Progenitor cell of endocrine pancreas (in vitro differentiated cells): Measurements from ENCODE around the gene KCNH1. TPM values are rescaled to one million over a fixed set of nuclear protein-coding genes. Genes with fewer than 3 reads are reported as not detected.

ENCODE experiments used
- DNase-seq: peaks from one replicate; pipeline ENCODE4 v3.0.0; 2021; ENCODE audit warnings: low spot score; ENCODE audit not compliant: unreplicated experiment
- H3K27ac Mint-ChIP-seq: 2 replicates; pipeline ENCODE4 v1.8.0; 2021; ENCODE audit warnings: mild to moderate bottlenecking, moderate library complexity, mixed read lengths
- H3K27me3 Mint-ChIP-seq: 2 replicates; pipeline ENCODE4 v1.8.0; 2021; ENCODE audit warnings: mixed read lengths
- H3K36me3 Mint-ChIP-seq: 2 replicates; pipeline ENCODE4 v1.8.0; 2022; ENCODE audit warnings: mixed read lengths; ENCODE audit not compliant: insufficient read depth
- H3K4me1 Mint-ChIP-seq: 2 replicates; pipeline ENCODE4 v1.8.0; 2021; ENCODE audit warnings: low read depth, mixed read lengths
- H3K4me3 Mint-ChIP-seq: 2 replicates; pipeline ENCODE4 v1.8.0; 2021; ENCODE audit warnings: low read depth, mild to moderate bottlenecking, moderate library complexity, mixed read lengths
- H3K9me3 Mint-ChIP-seq: 2 replicates; pipeline ENCODE4 v1.8.0; 2021; ENCODE audit warnings: low read depth, mixed read lengths
- CTCF ChIP-seq: fragments of 200-600 bp; sonication (generic); IDR thresholded peaks from one replicate; pipeline ENCODE4 v1.5.0; 2021; ENCODE audit warnings: antibody characterized with exemption, mild to moderate bottlenecking; ENCODE audit not compliant: unreplicated experiment
- total RNA-seq: library from RNA; stranded (reverse); gene quantifications from 2 replicates; pipeline ENCODE4 v1.2.1, GENCODE V29; 2021

Gene KCNH1
- total RNA-seq, 1 donor from 2014 or later, result 0.38 TPM

- Mint-ChIP-seq H3K4me3 (no peak overlapping the region), H3K9me3 (no peaks in the 10 kb centered on the region), H3K36me3 (no peaks in the 10 kb centered on the region), H3K27me3 (peaks cover 11% of the 10 kb centered on the region), H3K4me1 (no peaks in the 10 kb centered on the region), H3K27ac (no peak overlapping the region)
- TF ChIP-seq CTCF, result no peak
- DNase-seq, result no peak
Observed at GRCh38 chr1:210739627-210740026, 394.3 kb downstream of the KCNH1 start.

GRCh38 chr1:210738256-210738655, 395.7 kb downstream of the KCNH1 start:
- Mint-ChIP-seq H3K4me3 (no peak overlapping the region), H3K9me3 (no peaks in the 10 kb centered on the region), H3K4me1 (no peaks in the 10 kb centered on the region), H3K36me3 (no peaks in the 10 kb centered on the region), H3K27me3 (peaks cover 11% of the 10 kb centered on the region), H3K27ac (no peak overlapping the region)
- no peak for DNase-seq
- no peak for TF ChIP-seq CTCF

GRCh38 chr1:210736713-210737112, 397.2 kb downstream of the KCNH1 start:
- Mint-ChIP-seq H3K27ac (no peak overlapping the region), H3K4me1 (no peaks in the 10 kb centered on the region), H3K27me3 (peaks cover 11% of the 10 kb centered on the region), H3K9me3 (no peaks in the 10 kb centered on the region), H3K36me3 (no peaks in the 10 kb centered on the region), H3K4me3 (no peak overlapping the region)
- TF ChIP-seq CTCF, result no peak
- no peak for DNase-seq

GRCh38 chr1:210731597-210731996, 402.4 kb downstream of the KCNH1 start:
- no peaks in the 10 kb centered on the region for H3K4me1 Mint-ChIP-seq
- DNase-seq, result no peak
- H3K9me3 Mint-ChIP-seq, result no peaks in the 10 kb centered on the region
- H3K27ac Mint-ChIP-seq, result no peak overlapping the region
- peaks cover 8% of the 10 kb centered on the region for H3K27me3 Mint-ChIP-seq
- H3K36me3 Mint-ChIP-seq, result no peaks in the 10 kb centered on the region
- no peak for TF ChIP-seq CTCF
- no peak overlapping the region for H3K4me3 Mint-ChIP-seq

GRCh38 chr1:210731193-210731592, 402.8 kb downstream of the KCNH1 start:
- Mint-ChIP-seq H3K27ac (no peak overlapping the region), H3K4me3 (no peak overlapping the region), H3K4me1 (no peaks in the 10 kb centered on the region), H3K9me3 (no peaks in the 10 kb centered on the region), H3K36me3 (no peaks in the 10 kb centered on the region), H3K27me3 (peaks cover 5% of the 10 kb centered on the region)
- no peak for DNase-seq
- TF ChIP-seq CTCF, result no peak
